OCI-LY3 (cell line): ENCODE data around the gene BCOR.

Experiments
- H2AFZ ChIP-seq: fragments of 200-600, 300-600 bp; shearing (Covaris generic); 2 replicates; pipeline ENCODE4 v1.6.0; 2014; ENCODE audit warnings: antibody characterized with exemption, low read depth, low read length
- H3K27ac ChIP-seq: fragments of 200-600, 300-600 bp; sonication (generic); 2 replicates; pipeline ENCODE4 v1.5.1; 2014; ENCODE audit warnings: mild to moderate bottlenecking, low read length, moderate library complexity, mixed read lengths
- H3K27me3 ChIP-seq: fragments of 200-600, 300-600 bp; sonication (generic); 2 replicates; pipeline ENCODE4 v1.6.1; 2014; ENCODE audit warnings: low read depth, low read length, mixed read lengths
- H3K36me3 ChIP-seq: fragments of 200-600, 300-600 bp; sonication (generic); replicated peaks from 2 replicates; pipeline ENCODE3; 2014; ENCODE audit warnings: low read depth, low read length, mixed read lengths
- H3K4me1 ChIP-seq: fragments of 300-600, 200-600 bp; sonication (generic); 2 replicates; pipeline ENCODE4 v1.6.1; 2014; ENCODE audit warnings: low read length, mixed read lengths
- H3K4me2 ChIP-seq: fragments of 200-600, 300-600 bp; sonication (generic); 2 replicates; pipeline ENCODE4 v1.6.1; 2014; ENCODE audit warnings: low read length, mixed read lengths
- H3K4me3 ChIP-seq: fragments of 300-600, 200-600 bp; sonication (generic); 2 replicates; pipeline ENCODE4 v1.5.1; 2014; ENCODE audit warnings: antibody characterized with exemption, mild to moderate bottlenecking, low read length, moderate library complexity
- H3K79me2 ChIP-seq: fragments of 300-600, 200-600 bp; shearing (Covaris generic); 2 replicates; pipeline ENCODE4 v1.6.1; 2014; ENCODE audit warnings: mild to moderate bottlenecking, low read length, mixed read lengths
- H3K9ac ChIP-seq: fragments of 300-600, 200-600 bp; shearing (Covaris generic); 2 replicates; pipeline ENCODE4 v1.6.0; 2014; ENCODE audit warnings: mild to moderate bottlenecking, low read length, moderate library complexity
- H3K9me3 ChIP-seq: fragments of 200-600, 300-600 bp; shearing (Covaris generic); 2 replicates; pipeline ENCODE4 v1.6.1; 2014; ENCODE audit warnings: low read length, mixed read lengths; ENCODE audit not compliant: insufficient read depth
- H4K20me1 ChIP-seq: fragments of 200-600, 300-600 bp; sonication (generic); 2 replicates; pipeline ENCODE4 v1.6.1; 2016; ENCODE audit warnings: low read length, mixed read lengths; ENCODE audit not compliant: insufficient read depth
- EZH2phosphoT487 ChIP-seq: fragments of 200-600 bp; shearing (Covaris generic); IDR thresholded peaks from 2 replicates; pipeline ENCODE4 v1.6.1; 2018; ENCODE audit warnings: antibody characterized with exemption, mixed run types, low read depth
- TF ChIP-seq, protein P1 (sequence below): fragments of 200-600, 300-600 bp; sonication (generic); IDR thresholded peaks from 2 replicates; pipeline ENCODE4 v1.5.1; 2014; ENCODE audit warnings: antibody characterized with exemption, low read length, low read depth

BCOR gene

GRCh38 chrX:40094900-40095582 is 2.7 kb downstream of the BCOR start:
- TF ChIP-seq, protein P1, sequence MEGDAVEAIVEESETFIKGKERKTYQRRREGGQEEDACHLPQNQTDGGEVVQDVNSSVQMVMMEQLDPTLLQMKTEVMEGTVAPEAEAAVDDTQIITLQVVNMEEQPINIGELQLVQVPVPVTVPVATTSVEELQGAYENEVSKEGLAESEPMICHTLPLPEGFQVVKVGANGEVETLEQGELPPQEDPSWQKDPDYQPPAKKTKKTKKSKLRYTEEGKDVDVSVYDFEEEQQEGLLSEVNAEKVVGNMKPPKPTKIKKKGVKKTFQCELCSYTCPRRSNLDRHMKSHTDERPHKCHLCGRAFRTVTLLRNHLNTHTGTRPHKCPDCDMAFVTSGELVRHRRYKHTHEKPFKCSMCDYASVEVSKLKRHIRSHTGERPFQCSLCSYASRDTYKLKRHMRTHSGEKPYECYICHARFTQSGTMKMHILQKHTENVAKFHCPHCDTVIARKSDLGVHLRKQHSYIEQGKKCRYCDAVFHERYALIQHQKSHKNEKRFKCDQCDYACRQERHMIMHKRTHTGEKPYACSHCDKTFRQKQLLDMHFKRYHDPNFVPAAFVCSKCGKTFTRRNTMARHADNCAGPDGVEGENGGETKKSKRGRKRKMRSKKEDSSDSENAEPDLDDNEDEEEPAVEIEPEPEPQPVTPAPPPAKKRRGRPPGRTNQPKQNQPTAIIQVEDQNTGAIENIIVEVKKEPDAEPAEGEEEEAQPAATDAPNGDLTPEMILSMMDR = no peak
- no peak for TF ChIP-seq EZH2phosphoT487
- Histone ChIP-seq H3K4me2 (peak overlapping the region; percentile 85), H2AFZ (no peak overlapping the region), H3K9me3 (no peaks in the 10 kb centered on the region), H3K4me1 (peaks cover 19% of the 10 kb centered on the region), H3K79me2 (peaks cover 72% of the 10 kb centered on the region), H3K27ac (peak overlapping the region; percentile 72), H3K9ac (peak overlapping the region; percentile 89), H4K20me1 (peaks cover 55% of the 10 kb centered on the region), H3K27me3 (no peaks in the 10 kb centered on the region), H3K36me3 (peaks cover 10% of the 10 kb centered on the region), H3K4me3 (peak overlapping the region; percentile 95)

DNA sequence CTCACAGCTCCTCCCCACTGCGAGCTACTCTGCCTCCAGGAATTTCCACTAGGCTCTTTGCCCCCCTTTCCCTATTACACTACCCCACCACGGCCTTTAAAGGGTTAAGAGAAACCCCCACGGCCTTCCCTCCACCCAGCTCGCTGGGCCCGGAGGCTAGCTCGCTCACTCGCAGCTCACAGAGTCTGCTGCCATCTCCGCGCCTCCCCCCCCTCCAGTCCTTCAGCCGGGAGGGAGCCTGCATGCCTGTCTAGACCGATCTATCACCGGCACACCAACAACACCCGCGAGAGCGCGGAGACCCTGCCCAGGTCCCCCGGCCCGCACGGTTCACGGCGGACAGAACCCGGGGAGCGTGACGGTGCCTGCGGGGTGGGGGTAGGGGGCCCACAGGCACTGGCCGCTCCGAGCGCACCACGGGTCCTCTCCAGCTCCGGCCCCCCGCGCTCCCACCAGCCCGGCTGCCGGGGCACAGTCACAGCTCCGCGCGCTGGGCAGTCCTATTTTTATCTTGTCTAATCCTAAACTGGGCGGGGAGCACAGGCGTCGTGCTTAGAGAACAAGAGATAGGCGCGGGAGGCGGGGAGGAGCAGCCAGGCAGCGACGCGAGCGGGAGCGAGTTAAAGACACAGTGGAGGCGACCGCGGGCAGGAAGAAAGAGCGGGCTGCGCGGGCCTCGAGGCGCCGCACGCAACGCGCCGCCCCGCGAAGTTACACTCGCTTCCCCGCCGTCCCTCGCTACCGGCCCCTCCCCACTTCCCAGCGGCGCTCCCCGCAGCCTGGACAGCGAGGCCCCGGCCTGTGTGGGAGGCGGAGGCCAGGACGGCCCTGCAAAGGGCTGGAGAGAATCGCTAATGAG is 3.5 kb downstream of the BCOR start:
- no peak for TF ChIP-seq EZH2phosphoT487
- TF ChIP-seq, protein P1 = no peak
- Histone ChIP-seq H2AFZ (no peak overlapping the region), H3K79me2 (peaks cover 79% of the 10 kb centered on the region), H3K9ac (peak overlapping the region; percentile 89; the same call in 1 of the 2 replicates), H4K20me1 (peaks cover 62% of the 10 kb centered on the region), H3K27me3 (no peaks in the 10 kb centered on the region), H3K9me3 (no peaks in the 10 kb centered on the region), H3K4me1 (peaks cover 13% of the 10 kb centered on the region; the same call in 1 of the 2 replicates), H3K4me2 (peak overlapping the region; percentile 85), H3K4me3 (peak overlapping the region; percentile 95), H3K36me3 (peaks cover 10% of the 10 kb centered on the region), H3K27ac (no peak overlapping the region)

GRCh38 chrX:40093586-40093985 is 4.2 kb downstream of the BCOR start:
- Histone ChIP-seq H3K9ac (no peak overlapping the region), H2AFZ (no peak overlapping the region), H3K27me3 (no peaks in the 10 kb centered on the region), H4K20me1 (peaks cover 69% of the 10 kb centered on the region), H3K79me2 (peaks cover 86% of the 10 kb centered on the region), H3K4me3 (no peak overlapping the region), H3K27ac (no peak overlapping the region), H3K4me1 (peaks cover 12% of the 10 kb centered on the region; the same call in 1 of the 2 replicates), H3K36me3 (peaks cover 10% of the 10 kb centered on the region), H3K4me2 (peak overlapping the region; percentile 85), H3K9me3 (no peaks in the 10 kb centered on the region)
- TF ChIP-seq, protein P1 = no peak
- TF ChIP-seq EZH2phosphoT487 = no peak

GRCh38 chrX:40092808-40093435 is 4.8 kb downstream of the BCOR start:
- H4K20me1 ChIP-seq = peaks cover 76% of the 10 kb centered on the region
- TF ChIP-seq, protein P1 = no peak
- no peak for TF ChIP-seq EZH2phosphoT487

More at GRCh38 chrX:40092808-40093435, 4.8 kb downstream of the BCOR start:
- Histone ChIP-seq H3K4me1 (peaks cover 12% of the 10 kb centered on the region; the same call in 1 of the 2 replicates), H3K36me3 (peaks cover 10% of the 10 kb centered on the region), H3K79me2 (peaks cover 93% of the 10 kb centered on the region), H3K9ac (no peak overlapping the region), H3K27me3 (no peaks in the 10 kb centered on the region), H3K27ac (no peak overlapping the region), H2AFZ (no peak overlapping the region), H3K4me3 (no peak overlapping the region), H3K9me3 (no peaks in the 10 kb centered on the region), H3K4me2 (no peak overlapping the region)
